CD4-positive, alpha-beta T cell (primary cell): ENCODE results near the gene KCTD15. TPM values are rescaled to one million over a fixed set of nuclear protein-coding genes. Genes with fewer than 3 reads are reported as not detected.
A peak's percentile ranks its signal among the peaks of the same experiment; 100 is the strongest.

Experiments
- ATAC-seq: fragments of 200-7000 bp; cut with Tn5 transposase; one replicate; pipeline ENCODE4 v1.10.0; 2022; ENCODE audit warnings: mild to moderate bottlenecking; ENCODE audit not compliant: poor library complexity
- CTCF ChIA-PET: fragments of 350-600 bp; sonication (Branson Sonifier 250); formaldehyde crosslinking; loops from one replicate; lab custom pipeline; 2021; ENCODE audit warnings: antibody characterized with exemption, inconsistent platforms; lab: Charles Lee
- POLR2A ChIA-PET: fragments of 350-600 bp; sonication (Branson Sonifier 250); formaldehyde crosslinking; loops from one replicate; lab custom pipeline; 2021; ENCODE audit warnings: antibody characterized with exemption, inconsistent platforms; lab: Charles Lee
- DNase-seq, 14 experiments: peaks; one replicate each; pipeline ENCODE4 v3.0.0-alpha.2; 2013 to 2020; ENCODE audit warnings: mixed read lengths in 2 of 14
- H3K27ac ChIP-seq, 2 donors: one replicate each; pipeline versions ENCODE4 v1.5.1 to v1.7.0; 2013; ENCODE audit warnings: low read length in 2 of 2, low read depth in 1 of 2, mild to moderate bottlenecking in 1 of 2
- H3K27me3 ChIP-seq, 2 experiments: 1 replicate in 1 of 2; 2 replicates in 1 of 2; pipeline versions ENCODE4 v1.6.1 to v1.7.0; 2013; ENCODE audit warnings: low read length in 2 of 2, control low read depth in 1 of 2, mild to moderate bottlenecking in 1 of 2, moderate library complexity in 1 of 2; ENCODE audit not compliant: insufficient read depth in 2 of 2, control insufficient read depth in 1 of 2
- H3K36me3 ChIP-seq: one replicate; pipeline ENCODE4 v1.6.1; 2013; ENCODE audit warnings: low read length, control low read depth; ENCODE audit not compliant: insufficient read depth
- H3K4me1 ChIP-seq: one replicate; pipeline ENCODE4 v1.6.1; 2013; ENCODE audit warnings: low read length, control low read depth; ENCODE audit not compliant: insufficient read depth
- H3K4me3 ChIP-seq: one replicate; pipeline ENCODE4 v1.5.1; 2013; ENCODE audit warnings: mild to moderate bottlenecking, low read length, moderate library complexity
- H3K9me3 ChIP-seq, 2 experiments: 1 replicate in 1 of 2; 2 replicates in 1 of 2; pipeline versions ENCODE4 v1.6.1 to v1.7.0; 2013; ENCODE audit warnings: low read length in 2 of 2, mild to moderate bottlenecking in 2 of 2, control low read depth in 1 of 2, moderate library complexity in 1 of 2; ENCODE audit not compliant: control insufficient read depth in 1 of 2, insufficient read depth in 1 of 2
- H3K27ac Mint-ChIP-seq: one replicate; pipeline ENCODE4 v1.8.0; 2020; ENCODE audit warnings: mixed read lengths
- H3K27me3 Mint-ChIP-seq: one replicate; pipeline ENCODE4 v1.8.0; 2021; ENCODE audit warnings: mixed read lengths
- H3K36me3 Mint-ChIP-seq: one replicate; pipeline ENCODE4 v1.8.0; 2021; ENCODE audit warnings: low read depth, mixed read lengths
- H3K4me1 Mint-ChIP-seq: one replicate; pipeline ENCODE4 v1.8.0; 2021; ENCODE audit warnings: low read depth, mixed read lengths
- H3K4me3 Mint-ChIP-seq: one replicate; pipeline ENCODE4 v1.8.0; 2020; ENCODE audit warnings: mild to moderate bottlenecking, mixed read lengths
- H3K9me3 Mint-ChIP-seq: one replicate; pipeline ENCODE4 v1.8.0; 2020; ENCODE audit warnings: mixed read lengths
- CTCF ChIP-seq: fragments of 200-600 bp; IDR thresholded peaks from one replicate; pipeline ENCODE4 v1.8.0; 2022; ENCODE audit warnings: antibody characterized with exemption, mild to moderate bottlenecking
- intact Hi-C, 2 experiments: fragments of 100-400 bp; cut with DNase I in 1 of 2; cut with micrococcal nuclease in 1 of 2; formaldehyde crosslinking; loops; one replicate each; pipeline versions ENCODE4 v1.15.1 to v1.9.0; 2023 to 2025; cut with DNase I, micrococcal nuclease
- total RNA-seq, 174 experiments: library from RNA in 2 of 174; stranded (reverse) in 2 of 174; gene quantifications; one replicate each; pipeline ENCODE4 v1.2.3 and lab custom pipeline; 2021 to 2026

KCTD15 gene
- total RNA-seq, 2 experiments from 2014 or later = 3.6 to 3.9 TPM

GRCh38 chr19:33784432-33784831, 12.2 kb upstream of the KCTD15 start:
- Histone ChIP-seq H3K27me3 (peaks cover 0 to 10% of the 10 kb centered on the region in 2 experiments), H3K27ac (peak overlapping the region in 1 of 2 donors; percentile 12), H3K36me3 (no peaks in the 10 kb centered on the region), H3K9me3 (no peaks in the 10 kb centered on the region), H3K4me1 (peaks cover 51% of the 10 kb centered on the region), H3K4me3 (no peak overlapping the region)
- H3K9me3 Mint-ChIP-seq = no peaks in the 10 kb centered on the region
- CTCF ChIA-PET = no interaction called here
- H3K27ac Mint-ChIP-seq = no peak overlapping the region
- DNase-seq (no peak), ATAC-seq (no peak)
- no peaks in the 10 kb centered on the region for H3K36me3 Mint-ChIP-seq
- intact Hi-C loops = no loop called here
- TF ChIP-seq CTCF = no peak
- no peak overlapping the region for H3K4me3 Mint-ChIP-seq
- H3K4me1 Mint-ChIP-seq = peaks cover 15% of the 10 kb centered on the region
- H3K27me3 Mint-ChIP-seq = peaks cover 54% of the 10 kb centered on the region
- POLR2A ChIA-PET = interaction anchor here (1.3 kb wide), 1 partner anchor 13 kb away, joined by 8 read pairs; the partner anchor contains the start of gene KCTD15

GRCh38 chr19:33785795-33786194, 10.9 kb upstream of the KCTD15 start:
- no peaks in the 10 kb centered on the region for H3K36me3 ChIP-seq
- ChIA-PET CTCF (interaction anchor here (0.9 kb wide), 1 partner anchor 8 kb away, joined by 3 read pairs; no protein-coding TSS in a partner anchor), POLR2A (interaction anchor here (1.3 kb wide), 1 partner anchor 11 kb away, joined by 8 read pairs; the partner anchor contains the start of gene KCTD15)
- intact Hi-C loops = no loop called here
- no peak overlapping the region for H3K4me3 ChIP-seq
- H3K27ac ChIP-seq = no peak overlapping the region
- peaks cover 14% of the 10 kb centered on the region for H3K4me1 Mint-ChIP-seq
- no peak for TF ChIP-seq CTCF
- peaks cover 49% of the 10 kb centered on the region for H3K27me3 Mint-ChIP-seq
- no peak for ATAC-seq
- DNase-seq = peak in 1 of 14 experiments; percentile 7
- peak overlapping the region; percentile 36 for H3K27ac Mint-ChIP-seq
- H3K27me3 ChIP-seq = peaks cover 3% of the 10 kb centered on the region in 2 experiments
- H3K9me3 ChIP-seq = no peaks in the 10 kb centered on the region
- peaks cover 43% of the 10 kb centered on the region for H3K4me1 ChIP-seq
- H3K9me3 Mint-ChIP-seq = no peaks in the 10 kb centered on the region
- no peak overlapping the region for H3K4me3 Mint-ChIP-seq
- no peaks in the 10 kb centered on the region for H3K36me3 Mint-ChIP-seq

- ATAC-seq = no peak
- Histone ChIP-seq H3K27ac (no peak overlapping the region), H3K4me3 (no peak overlapping the region), H3K4me1 (peaks cover 38% of the 10 kb centered on the region), H3K36me3 (no peaks in the 10 kb centered on the region), H3K27me3 (peaks cover 8 to 17% of the 10 kb centered on the region in 2 experiments), H3K9me3 (no peaks in the 10 kb centered on the region)
- intact Hi-C loops = no loop called here
- Mint-ChIP-seq H3K27me3 (peaks cover 68% of the 10 kb centered on the region), H3K27ac (no peak overlapping the region), H3K4me1 (peaks cover 14% of the 10 kb centered on the region), H3K36me3 (no peaks in the 10 kb centered on the region), H3K9me3 (no peaks in the 10 kb centered on the region), H3K4me3 (no peak overlapping the region)
- CTCF ChIA-PET = interaction anchor here (1.8 kb wide), 1 partner anchor 11 kb away, joined by 9 read pairs; no protein-coding TSS in a partner anchor
- no peak for TF ChIP-seq CTCF
- no peak for DNase-seq
- POLR2A ChIA-PET = no interaction called here
Measured at GRCh38 chr19:33788676-33789075, 8.0 kb upstream of the KCTD15 start.
